ENCODE measurements around the gene ABTB2.
A peak's percentile ranks its signal among the peaks of the same experiment; 100 is the strongest.
"Not testable (repeated sequence)": the region's sequence is repeated elsewhere in the genome, so short reads cannot be mapped to it uniquely, and the experiment has no call there.

Gene ABTB2

GRCh38 chr11:34192481-34193401 is 165.1 kb downstream of the ABTB2 start:
- peak; percentile 88 for FAIRE-seq

GRCh38 chr11:34191578-34191977 is 166.2 kb downstream of the ABTB2 start:
- DNase-seq (ENCODE audit: low spot score) = no peak
- FAIRE-seq = no peak

More at GRCh38 chr11:34192481-34193401, 165.1 kb downstream of the ABTB2 start:
- peak; percentile 86 for DNase-seq (ENCODE audit: low spot score)

GRCh38 chr11:34190192-34191139 is 167.3 kb downstream of the ABTB2 start:
- FAIRE-seq (no peak), DNase-seq (ENCODE audit: low spot score) (no peak)

- DNase-seq (ENCODE audit: low spot score) (no peak), FAIRE-seq (no peak)
Observed at GRCh38 chr11:34189191-34189590, 168.6 kb downstream of the ABTB2 start.

- DNase-seq (ENCODE audit: low spot score) = no peak
- no peak for FAIRE-seq
Observed at GRCh38 chr11:34188181-34188580, 169.6 kb downstream of the ABTB2 start.

GRCh38 chr11:34185926-34186841 is 171.6 kb downstream of the ABTB2 start:
- DNase-seq (ENCODE audit: low spot score) (no peak), FAIRE-seq (no peak)

- DNase-seq (ENCODE audit: low spot score) = no peak
- FAIRE-seq = no peak
Observed at GRCh38 chr11:34184505-34185015, 173.2 kb downstream of the ABTB2 start.

- DNase-seq (ENCODE audit: low spot score) (no peak), FAIRE-seq (no peak)
Observed at GRCh38 chr11:34183848-34184391, 173.9 kb downstream of the ABTB2 start.

- DNase-seq (ENCODE audit: low spot score) (no peak), FAIRE-seq (no peak)
Observed at GRCh38 chr11:34182921-34183685, 174.7 kb downstream of the ABTB2 start.

- FAIRE-seq (no peak), DNase-seq (ENCODE audit: low spot score) (no peak)
Observed at GRCh38 chr11:34182425-34182824, 175.4 kb downstream of the ABTB2 start.

- DNase-seq (ENCODE audit: low spot score) (no peak), FAIRE-seq (no peak)
Observed at GRCh38 chr11:34181856-34182405, 175.9 kb downstream of the ABTB2 start.

GRCh38 chr11:34181251-34181650 is 176.6 kb downstream of the ABTB2 start:
- DNase-seq (ENCODE audit: low spot score) = no peak
- no peak for FAIRE-seq

- DNase-seq (ENCODE audit: low spot score); FAIRE-seq: not testable (repeated sequence)
Observed at GRCh38 chr11:34180814-34181165, 177.0 kb downstream of the ABTB2 start.

- DNase-seq (ENCODE audit: low spot score) (no peak), FAIRE-seq (no peak)
Observed at GRCh38 chr11:34180040-34180813, 177.6 kb downstream of the ABTB2 start.

- FAIRE-seq (no peak), DNase-seq (ENCODE audit: low spot score) (no peak)
Observed at GRCh38 chr11:34179026-34179675, 178.7 kb downstream of the ABTB2 start.

- no peak for DNase-seq (ENCODE audit: low spot score)
- no peak for FAIRE-seq
Observed at GRCh38 chr11:34178209-34178821, 179.5 kb downstream of the ABTB2 start.

GRCh38 chr11:34176751-34177209 is 181.0 kb downstream of the ABTB2 start:
- FAIRE-seq (no peak), DNase-seq (ENCODE audit: low spot score) (no peak)
